HepG2 (cell line): ENCODE results near the gene TCAIM. TPM values are rescaled to one million over a fixed set of nuclear protein-coding genes. Genes with fewer than 3 reads are reported as not detected.
A peak's percentile ranks its signal among the peaks of the same experiment; 100 is the strongest.
"Not testable (repeated sequence)": the region's sequence is repeated elsewhere in the genome, so short reads cannot be mapped to it uniquely, and the experiment has no call there.

ENCODE experiments used
- ATAC-seq: fragments of 200-7000 bp; cut with Tn5 transposase; 3 replicates; pipeline ENCODE4 v1.9.1; 2020; ENCODE audit warnings: mild to moderate bottlenecking, moderate library complexity
- BruUV-seq: library from RNA; stranded (reverse); fragments of 400-500 nt; replicated peaks from 2 replicates; lab custom pipeline; 2021; lab: Mats Ljungman, UMichigan
- CTCF ChIA-PET: fragments of 300-600 bp; formaldehyde crosslinking; extraction: SDS; loops from one replicate; lab custom pipeline; 2021; ENCODE audit warnings: low total read pairs, inconsistent platforms, low intra/inter-chr PET ratio; lab: Yijun Ruan, JAX
- POLR2A ChIA-PET: fragments of 350-600 bp; sonication (Branson Sonifier 250); formaldehyde crosslinking; loops from one replicate; lab custom pipeline; 2020; ENCODE audit warnings: antibody characterized with exemption, inconsistent platforms; lab: Yijun Ruan, JAX
- DNase-seq: peaks from one replicate; pipeline ENCODE4 v3.0.0-alpha.2; 2015; ENCODE audit warnings: low spot score
- FAIRE-seq: peaks from 3 replicates; lab custom pipeline; 2011; peaks lifted over from hg19 to GRCh38; lab: Jason Lieb, UNC
- H2AFZ ChIP-seq: one replicate; pipeline ENCODE4 v1.6.1; 2011; ENCODE audit warnings: low read length, inconsistent platforms
- H3K27ac ChIP-seq: fragments of 300-600 bp; 3 replicates; pipeline ENCODE4 v1.8.0; 2011; ENCODE audit warnings: mixed run types, mild to moderate bottlenecking, mixed read lengths, low read length, inconsistent platforms; ENCODE audit not compliant: insufficient read depth; ENCODE audit errors: extremely low read length
- H3K27me3 ChIP-seq, 2 experiments: fragments of 200-600 bp in 1 of 2; 2 replicates in 1 of 2; 3 replicates in 1 of 2; pipeline versions ENCODE4 v1.6.0 to v1.8.0; 2011; ENCODE audit warnings: low read length in 2 of 2, mild to moderate bottlenecking in 2 of 2, moderate library complexity in 2 of 2, inconsistent platforms in 1 of 2; ENCODE audit not compliant: insufficient read depth in 2 of 2, control insufficient read depth in 1 of 2
- H3K36me3 ChIP-seq, 2 experiments: fragments of 200-600 bp in 1 of 2; replicated peaks in 1 of 2; 2 replicates in 1 of 2; 3 replicates in 1 of 2; pipeline versions ENCODE4 v1.5.1 to v1.8.0; 2011; ENCODE audit warnings: low read length in 2 of 2, inconsistent platforms in 1 of 2; ENCODE audit not compliant: insufficient read depth in 2 of 2, control insufficient read depth in 1 of 2
- H3K4me1 ChIP-seq: 2 replicates; pipeline ENCODE4 v1.5.1; 2012; ENCODE audit warnings: low read length, inconsistent platforms; ENCODE audit not compliant: insufficient read depth
- H3K4me2 ChIP-seq: 2 replicates; pipeline ENCODE4 v1.6.0; 2011; ENCODE audit warnings: low read depth, low read length, inconsistent platforms
- H3K4me3 ChIP-seq, 3 experiments: fragments of 200-600 bp in 1 of 3; sonication (generic), shearing (Covaris generic) in 1 of 3; replicated peaks in 1 of 3; 2 replicates each; pipeline ENCODE4 v1.5.1; 2011 to 2016; ENCODE audit warnings: low read length in 3 of 3, inconsistent platforms in 2 of 3, low read depth in 2 of 3, mild to moderate bottlenecking in 2 of 3, control low read depth in 1 of 3, mixed read lengths in 1 of 3; ENCODE audit not compliant: insufficient read depth in 1 of 3
- H3K79me2 ChIP-seq: one replicate; pipeline ENCODE4 v1.6.1; 2011; ENCODE audit warnings: low read length, inconsistent platforms; ENCODE audit not compliant: insufficient read depth
- H3K9ac ChIP-seq: 2 replicates; pipeline ENCODE4 v1.6.0; 2011; ENCODE audit warnings: mild to moderate bottlenecking, low read depth, low read length, inconsistent platforms; ENCODE audit not compliant: insufficient read depth
- H3K9me3 ChIP-seq: 2 replicates; pipeline ENCODE4 v1.5.1; 2012; ENCODE audit warnings: mild to moderate bottlenecking, low read length
- H4K20me1 ChIP-seq: 2 replicates; pipeline ENCODE4 v1.6.0; 2011; ENCODE audit warnings: inconsistent platforms, mild to moderate bottlenecking, low read length, moderate library complexity; ENCODE audit not compliant: insufficient read depth
- BCL3 ChIP-seq: sonication (generic); formaldehyde crosslinking; IDR thresholded peaks from 2 replicates; pipeline ENCODE4 v1.5.1; 2020; ENCODE audit warnings: mild to moderate bottlenecking, missing genetic modification reagents, moderate library complexity
- GLI4 ChIP-seq: sonication (generic); formaldehyde crosslinking; IDR thresholded peaks from 2 replicates; pipeline ENCODE4 v1.5.1; 2020; ENCODE audit warnings: missing genetic modification reagents, mild to moderate bottlenecking, moderate library complexity, borderline replicate concordance
- KLF12 ChIP-seq: sonication (generic); formaldehyde crosslinking; IDR thresholded peaks from 2 replicates; pipeline ENCODE4 v1.4.0; 2020; ENCODE audit warnings: missing genetic modification reagents, borderline replicate concordance
- MAF1 ChIP-seq: sonication (generic); formaldehyde crosslinking; IDR thresholded peaks from 2 replicates; pipeline ENCODE4 v1.5.0; 2020; ENCODE audit warnings: missing genetic modification reagents, borderline replicate concordance
- RERE ChIP-seq: IDR thresholded peaks from 2 replicates; pipeline ENCODE4 v1.6.1; 2016; ENCODE audit warnings: low read depth, missing genetic modification reagents, missing compliant biosample characterization
- SKI ChIP-seq: fragments of 450-650 bp; IDR thresholded peaks from one replicate; pipeline ENCODE4 v1.6.1; 2018; ENCODE audit warnings: mild to moderate bottlenecking; ENCODE audit not compliant: partially characterized antibody
- SNAPC2 ChIP-seq: sonication (generic); formaldehyde crosslinking; IDR thresholded peaks from 2 replicates; pipeline ENCODE4 v1.8.1; 2022; ENCODE audit warnings: mild to moderate bottlenecking, missing genetic modification reagents
- ZNF430 ChIP-seq: sonication (generic); formaldehyde crosslinking; IDR thresholded peaks from 2 replicates; pipeline ENCODE4 v1.9.0; 2021; ENCODE audit warnings: mild to moderate bottlenecking, missing genetic modification reagents
- ZNF576 ChIP-seq: sonication (generic); formaldehyde crosslinking; IDR thresholded peaks from 2 replicates; pipeline ENCODE4 v1.4.0; 2020; ENCODE audit warnings: mild to moderate bottlenecking, missing genetic modification reagents
- ZNF674 ChIP-seq: sonication (generic); formaldehyde crosslinking; IDR thresholded peaks from 2 replicates; pipeline ENCODE4 v1.5.0; 2020; ENCODE audit warnings: low read depth, mild to moderate bottlenecking, missing genetic modification reagents
- ZNF678 ChIP-seq: sonication (generic); formaldehyde crosslinking; IDR thresholded peaks from 2 replicates; pipeline ENCODE4 v1.4.0; 2020; ENCODE audit warnings: mild to moderate bottlenecking, missing genetic modification reagents
- WGBS: methylation state at CpG from one replicate; pipeline ENCODE4 v1.1.6; 2017; ENCODE audit warnings: low lambda C conversion rate; 5-methylcytosine and 5-hydroxymethylcytosine counted together
- in situ Hi-C: cut with HindIII; loops from 2 replicates; pipeline ENCODE4 v1.10.0; 2017; ENCODE audit warnings: low pct_unique_long_range_greater_than_20kb; ENCODE audit not compliant: extremely low pct_ligation_motif_present
- intact Hi-C: fragments of 100-400 bp; cut with micrococcal nuclease; formaldehyde crosslinking; loops from one replicate; pipeline ENCODE4 v1.10.0; 2022; ENCODE audit not compliant: unreplicated experiment
- polyA plus RNA-seq, 8 experiments: library from polyadenylated mRNA; depleted of rRNA in 3 of 8; stranded (reverse) in 7 of 8; unstranded in 1 of 8; fragments of >200 nt; fragmentation: Illumina TruSeq in 4 of 8; extraction: Trizol in 4 of 8; gene quantifications; 2 replicates each; pipeline versions ENCODE4 v1.2.1 to v1.2.3, GENCODE V29; 2011 to 2016; ENCODE audit warnings: low read depth in 4 of 8, missing spikeins in 1 of 8, mixed read lengths in 1 of 8; ENCODE audit not compliant: insufficient read depth in 1 of 8
- total RNA-seq, 5 experiments: library from RNA; depleted of rRNA; stranded (reverse); fragments of >200 nt; fragmentation: Illumina TruSeq; extraction: Trizol; gene quantifications; 2 replicates each; pipeline ENCODE4 v1.2.3, GENCODE V29; 2016; ENCODE audit warnings: low read depth in 1 of 5

The TCAIM gene
- total and polyA plus RNA-seq, 2 of the 13 experiments (the other 11 are each of a cell fraction or from before 2014, with no cell fraction given), result 16.9 to 22.6 TPM

- H3K79me2 ChIP-seq, POLR2A ChIA-PET, H3K27ac ChIP-seq, FAIRE-seq, H4K20me1 ChIP-seq, H2AFZ ChIP-seq, BruUV-seq, H3K4me2 ChIP-seq, H3K4me3 ChIP-seq, H3K9ac ChIP-seq, CTCF ChIA-PET, H3K27me3 ChIP-seq, ATAC-seq, in situ Hi-C loops, H3K9me3 ChIP-seq, DNase-seq, H3K36me3 ChIP-seq: not testable (repeated sequence)
- intact Hi-C loops, result loop anchor here (5.0 kb wide), 1 partner anchor 96 kb away; no protein-coding TSS in a partner anchor
- peaks cover 44% of the 10 kb centered on the region for H3K4me1 ChIP-seq
- WGBS, result 76% methylated on average over 4 of the region's 4 CpGs
- TF ChIP-seq ZNF430 (CRISPR knock-in tag), result 0 out of 2 replicates have a peak, but pooled peaks have one; percentile 59
- TF ChIP-seq, all 625 proteins: peak for 1; not testable (repeated sequence) for 624
Observed at GRCh38 chr3:44418118-44418517, 79.6 kb downstream of the TCAIM start.

- H4K20me1 ChIP-seq, result no peaks in the 10 kb centered on the region
- in situ Hi-C loops (no loop called here), intact Hi-C loops (loop anchor here (5.0 kb wide), 1 partner anchor 96 kb away; no protein-coding TSS in a partner anchor)
- H3K27me3 ChIP-seq, result peaks cover 0 to 5% of the 10 kb centered on the region in 2 experiments; a peak in 2 of 5 replicates
- peak; percentile 26 for DNase-seq
- H3K36me3 ChIP-seq, result no peaks in the 10 kb centered on the region
- BruUV-seq, result no TSS peak
- no peak overlapping the region for H3K27ac ChIP-seq
- peak; percentile 22; the same call in 2 of the 3 replicates for ATAC-seq
- H3K4me3 ChIP-seq, result no peak overlapping the region
- ChIA-PET POLR2A (no interaction called here), CTCF (no interaction called here)
- H3K9ac ChIP-seq, result no peak overlapping the region
- H2AFZ ChIP-seq, result no peak overlapping the region
- peak overlapping the region; percentile 58; the same call in 1 of the 2 replicates for H3K4me2 ChIP-seq
- 46% methylated on average over 2 of the region's 2 CpGs for WGBS
- peaks cover 44% of the 10 kb centered on the region for H3K4me1 ChIP-seq
- no peaks in the 10 kb centered on the region for H3K9me3 ChIP-seq
- H3K79me2 ChIP-seq, result no peaks in the 10 kb centered on the region
- peak; percentile 42 for FAIRE-seq
- TF ChIP-seq KLF12 (no peak), SNAPC2 (no peak), ZNF678 (no peak), RERE (CRISPR knock-in tag) (no peak), ZNF674 (CRISPR knock-in tag) (no peak), ZNF576 (no peak), SKI (no peak), GLI4 (CRISPR knock-in tag) (no peak), BCL3 (CRISPR knock-in tag) (no peak), MAF1 (no peak)
Observed at GRCh38 chr3:44418549-44418948, 80.0 kb downstream of the TCAIM start.
